ENCODE measurements around the gene CERS6.

DNA sequence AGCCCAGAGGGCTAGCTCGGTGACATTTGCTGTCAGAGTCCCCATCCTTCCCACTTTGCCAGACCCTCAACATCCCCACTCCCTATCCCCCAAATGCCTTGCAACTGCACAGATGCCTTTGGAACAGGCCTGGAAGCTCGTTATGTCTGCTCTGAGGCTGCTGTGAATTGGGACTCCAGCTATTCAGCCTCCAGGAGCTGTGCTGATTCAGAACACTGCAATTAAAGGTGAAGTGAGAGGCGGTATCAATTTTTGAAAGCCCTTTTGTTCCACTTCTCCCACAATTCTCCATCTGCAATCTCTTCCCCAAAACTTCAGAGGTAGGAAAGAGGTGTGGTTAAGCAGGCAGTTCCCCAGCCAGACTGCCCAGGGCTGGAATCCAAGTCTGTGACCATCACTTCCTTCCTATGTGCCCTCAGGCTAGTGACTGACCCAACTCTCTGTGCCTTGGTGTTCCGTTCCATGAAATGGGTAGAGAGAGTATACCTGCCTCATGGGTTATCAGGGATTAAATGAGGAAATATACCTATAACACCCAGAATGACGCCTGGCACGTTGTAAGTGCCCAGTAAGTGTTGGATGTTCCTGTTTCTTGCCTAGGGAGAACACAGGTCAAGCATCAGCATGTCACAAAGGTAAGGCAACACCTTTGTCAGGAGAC, 363.9 kb downstream of the CERS6 start:
- no peak for TF ChIP-seq GATA2 (IDR thresholded peaks at IDR 0.05; ENCODE audit: low read depth, low read length)
- no peak for TF ChIP-seq GATA3 (IDR thresholded peaks at IDR 0.05; ENCODE audit: low read depth, low read length)
